ENCODE results near the gene ARHGEF28.

The ARHGEF28 gene

DNA sequence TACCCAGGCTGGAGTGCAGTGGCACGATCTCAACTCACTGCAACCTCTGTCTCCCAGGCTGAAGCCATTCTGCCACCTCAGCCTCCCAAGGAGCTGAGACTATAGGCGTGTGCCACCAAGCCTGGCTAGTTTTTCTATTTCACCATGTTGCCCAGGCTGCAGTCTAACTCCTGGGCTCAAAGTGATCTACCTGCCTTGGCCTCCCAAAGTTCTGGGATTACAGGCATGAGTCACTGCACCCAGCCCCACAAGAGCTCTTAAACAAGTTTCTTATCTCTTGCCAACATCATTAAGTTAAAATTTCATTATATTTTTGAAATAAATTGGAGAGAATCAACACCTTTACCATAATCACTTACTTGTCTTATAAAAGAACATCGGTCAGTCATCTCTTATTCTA is 280.3 kb downstream of the ARHGEF28 start:
- no peak for DNase-seq (ENCODE audit: low spot score)

DNA sequence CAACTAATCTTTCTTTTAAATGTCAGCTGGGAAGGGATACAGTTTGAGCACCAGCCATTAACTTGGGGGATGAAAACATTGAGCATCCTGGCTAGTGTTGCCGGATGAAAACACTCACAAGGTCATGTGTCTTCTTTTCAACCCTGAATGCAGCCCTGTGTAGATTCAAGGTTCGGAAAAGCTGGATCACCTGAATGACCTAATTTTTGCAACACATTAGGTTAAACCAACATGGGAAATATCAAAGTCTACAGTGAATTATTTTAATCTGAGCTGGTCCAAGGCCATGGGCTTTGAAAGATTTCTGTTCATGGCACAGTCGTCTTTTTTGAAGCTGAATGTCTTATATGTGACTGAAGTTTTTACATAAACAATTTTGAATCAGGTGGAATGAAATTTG is 281.2 kb downstream of the ARHGEF28 start:
- no peak for DNase-seq (ENCODE audit: low spot score)

DNA sequence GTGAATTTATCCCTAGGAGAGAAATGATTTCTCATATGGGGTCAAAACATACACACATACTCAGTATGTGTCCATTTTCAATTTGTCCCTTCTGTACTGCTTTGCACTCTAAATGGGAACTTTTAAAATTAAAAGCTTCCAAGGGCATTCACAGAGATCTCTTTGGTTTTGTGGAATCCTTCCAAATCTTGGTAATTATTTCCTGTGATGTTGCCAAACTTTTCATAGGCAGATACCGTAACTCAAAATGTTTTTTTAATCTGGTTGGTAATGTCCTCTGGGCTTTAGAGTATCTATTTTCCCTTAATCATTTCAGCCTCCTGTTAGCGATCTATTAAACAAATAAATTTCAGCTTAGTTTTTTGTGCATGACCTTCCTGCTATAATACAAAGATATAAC is 282.4 kb downstream of the ARHGEF28 start:
- no peak for DNase-seq (ENCODE audit: low spot score)

DNA sequence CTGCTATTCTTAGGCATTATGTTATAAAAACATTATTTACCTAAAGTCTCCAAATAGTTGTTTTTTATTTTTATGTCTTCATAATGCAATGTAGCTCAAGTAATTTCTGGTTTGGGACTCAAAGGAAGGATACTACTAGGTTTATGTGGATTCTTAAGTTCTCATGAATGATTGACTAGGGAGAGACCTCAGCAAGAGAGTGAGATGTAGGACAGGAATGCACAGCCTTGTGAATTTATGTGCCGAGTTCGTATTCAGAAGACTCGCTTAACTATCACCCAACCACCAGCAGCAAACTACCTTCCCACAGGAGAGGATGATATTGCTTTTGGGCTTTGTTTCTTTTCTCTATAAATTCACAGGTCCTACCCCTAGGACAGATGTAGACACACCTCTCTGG is 282.9 kb downstream of the ARHGEF28 start:
- no peak for DNase-seq (ENCODE audit: low spot score)

DNA sequence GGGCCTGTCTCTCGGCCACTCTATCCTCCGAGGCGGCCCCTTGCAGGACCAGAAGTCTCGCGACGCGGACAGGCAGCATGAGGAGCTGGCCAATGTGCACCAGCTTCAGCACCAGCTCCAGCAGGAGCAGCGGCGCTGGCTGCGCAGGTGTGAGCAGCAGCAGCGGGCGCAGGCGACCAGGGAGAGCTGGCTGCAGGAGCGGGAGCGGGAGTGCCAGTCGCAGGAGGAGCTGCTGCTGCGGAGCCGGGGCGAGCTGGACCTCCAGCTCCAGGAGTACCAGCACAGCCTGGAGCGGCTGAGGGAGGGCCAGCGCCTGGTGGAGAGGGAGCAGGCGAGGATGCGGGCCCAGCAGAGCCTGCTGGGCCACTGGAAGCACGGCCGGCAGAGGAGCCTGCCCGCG is 283.5 kb downstream of the ARHGEF28 start:
- no peak for DNase-seq (ENCODE audit: low spot score)

GRCh38 chr5:73911761-73912393 is 285.9 kb downstream of the ARHGEF28 start:
- DNase-seq (ENCODE audit: low spot score): no peak

- DNase-seq (ENCODE audit: low spot score): no peak
These were observed 286.9 kb downstream of the ARHGEF28 start for GRCh38 chr5:73912821-73913271.

- DNase-seq (ENCODE audit: low spot score): no peak
These were observed 288.0 kb downstream of the ARHGEF28 start for GRCh38 chr5:73913971-73914370.

- DNase-seq (ENCODE audit: low spot score): no peak
These were observed 289.3 kb downstream of the ARHGEF28 start for GRCh38 chr5:73915345-73915744.

GRCh38 chr5:73917433-73917832 is 291.4 kb downstream of the ARHGEF28 start:
- DNase-seq (ENCODE audit: low spot score): no peak

DNA sequence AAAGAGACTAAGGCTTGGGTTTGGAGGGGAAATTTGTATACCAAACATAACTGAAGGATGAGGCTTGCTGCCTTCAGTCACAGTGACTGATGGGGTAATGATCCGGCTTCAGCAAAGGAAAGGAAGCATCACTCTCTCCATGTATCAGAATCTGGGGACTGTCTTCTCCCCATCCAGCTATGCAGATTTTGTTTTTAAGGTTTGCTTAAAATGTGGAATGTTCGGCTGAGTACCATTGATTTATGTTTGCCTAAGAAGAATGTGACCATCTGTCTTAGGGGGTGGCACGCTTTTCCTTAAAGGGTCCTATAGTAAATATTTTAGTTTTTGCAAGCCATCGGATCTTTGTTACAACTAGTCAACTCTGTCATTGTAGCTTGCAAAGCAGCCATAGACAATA is 291.9 kb downstream of the ARHGEF28 start:
- DNase-seq (ENCODE audit: low spot score): no peak

DNA sequence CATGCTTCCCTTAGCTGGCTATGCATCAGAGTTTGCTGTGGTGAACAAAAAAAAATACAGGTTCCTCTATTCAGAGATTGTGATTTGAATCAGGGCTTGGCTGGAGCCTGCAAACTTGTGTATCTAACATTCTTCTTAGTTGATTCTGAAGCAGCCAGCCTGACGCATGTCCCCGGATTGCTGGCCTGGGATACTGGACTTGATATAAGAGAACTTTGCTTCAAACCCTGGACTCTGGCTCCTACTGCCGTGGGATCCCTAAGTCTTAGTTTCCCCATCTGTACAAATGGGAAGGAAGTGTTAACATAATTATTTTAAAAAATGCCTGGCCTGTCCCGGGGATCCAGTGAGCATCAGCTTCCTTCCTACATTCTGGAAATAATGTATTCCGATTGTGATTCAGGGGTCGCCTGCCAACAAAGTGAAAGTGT is 292.8 kb downstream of the ARHGEF28 start:
- peak; percentile 17 for DNase-seq (ENCODE audit: low spot score)

DNA sequence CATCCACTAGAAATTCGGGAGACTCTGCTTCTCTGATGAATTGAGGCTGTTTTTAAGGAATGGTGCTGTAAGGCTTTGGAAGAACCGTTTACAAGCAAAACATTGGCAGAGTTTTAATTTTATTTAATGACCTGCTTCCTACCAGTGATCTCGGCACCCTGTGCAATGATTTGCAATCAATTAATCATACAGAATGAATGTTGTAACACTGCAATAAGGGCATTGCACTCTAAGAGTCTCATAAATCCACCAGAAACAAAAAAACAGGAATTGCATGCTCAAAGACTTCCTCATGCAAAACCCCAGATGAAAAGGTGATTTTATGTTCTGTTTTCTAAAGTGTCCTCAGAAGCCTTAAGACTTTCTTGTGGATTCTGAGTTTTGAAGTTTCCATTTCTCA is 295.7 kb downstream of the ARHGEF28 start:
- DNase-seq (ENCODE audit: low spot score): no peak

GRCh38 chr5:73922224-73922623 is 296.2 kb downstream of the ARHGEF28 start:
- DNase-seq (ENCODE audit: low spot score): no peak

DNA sequence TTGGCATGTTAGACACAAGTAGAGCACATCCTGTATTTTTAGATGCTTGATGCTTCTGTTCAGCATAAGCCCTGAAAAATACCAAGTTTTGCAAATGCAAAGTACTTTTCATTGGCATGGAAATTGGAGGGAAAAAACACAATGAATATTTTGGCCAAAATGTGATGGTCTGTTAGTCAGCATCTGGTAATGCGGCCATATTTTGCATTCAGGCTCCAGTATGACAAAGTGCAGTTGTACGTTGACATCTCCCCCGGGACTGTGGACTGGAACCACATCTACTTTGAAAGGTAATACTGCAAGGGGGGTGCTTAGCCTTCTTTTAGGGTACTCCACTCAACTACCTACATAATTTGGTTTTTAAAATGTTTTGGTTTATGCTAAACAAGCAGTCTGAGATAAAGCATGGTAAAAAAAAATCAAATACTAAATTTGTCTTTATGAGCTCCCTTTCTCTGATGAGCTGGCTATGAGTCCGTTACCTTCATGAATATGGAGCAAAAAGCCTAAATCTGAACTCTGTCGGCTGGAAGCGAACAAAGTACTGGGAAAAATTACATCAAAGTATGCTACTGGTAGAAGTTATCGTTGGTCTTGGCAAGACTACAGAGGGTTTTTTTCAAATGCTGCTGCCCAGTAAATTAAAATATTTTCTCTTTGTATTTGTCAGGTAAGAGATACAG is 297.0 kb downstream of the ARHGEF28 start:
- no peak for DNase-seq (ENCODE audit: low spot score)

DNA sequence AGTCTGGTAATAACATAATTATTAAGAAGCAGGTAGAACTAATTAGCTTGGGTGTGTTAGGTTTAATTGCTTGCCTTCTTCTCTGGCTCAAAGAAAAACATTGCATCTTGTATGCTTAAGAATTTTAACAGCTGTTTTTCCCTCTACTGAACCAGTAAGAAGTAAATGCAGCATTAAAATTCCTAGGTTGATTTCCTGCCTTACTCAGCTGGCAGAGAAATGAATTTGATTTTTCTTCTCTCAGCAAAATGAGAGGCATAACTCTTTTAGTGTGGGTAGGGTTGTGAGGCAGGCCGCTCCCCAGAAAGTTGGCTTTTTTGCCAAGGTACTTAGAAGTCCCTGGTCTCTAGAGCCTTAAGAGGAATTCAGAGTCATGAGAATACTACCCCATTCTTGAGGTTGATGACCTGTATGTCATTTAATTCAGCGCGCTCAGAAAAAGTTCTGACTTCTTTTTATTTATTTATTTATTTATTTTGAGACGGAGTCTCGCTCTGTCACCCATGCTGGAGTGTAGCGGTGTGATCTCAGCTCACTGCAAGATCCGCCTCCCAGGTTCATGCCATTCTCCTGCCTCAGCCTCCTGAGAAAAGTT is 302.6 kb downstream of the ARHGEF28 start:
- DNase-seq (ENCODE audit: low spot score): no peak

DNA sequence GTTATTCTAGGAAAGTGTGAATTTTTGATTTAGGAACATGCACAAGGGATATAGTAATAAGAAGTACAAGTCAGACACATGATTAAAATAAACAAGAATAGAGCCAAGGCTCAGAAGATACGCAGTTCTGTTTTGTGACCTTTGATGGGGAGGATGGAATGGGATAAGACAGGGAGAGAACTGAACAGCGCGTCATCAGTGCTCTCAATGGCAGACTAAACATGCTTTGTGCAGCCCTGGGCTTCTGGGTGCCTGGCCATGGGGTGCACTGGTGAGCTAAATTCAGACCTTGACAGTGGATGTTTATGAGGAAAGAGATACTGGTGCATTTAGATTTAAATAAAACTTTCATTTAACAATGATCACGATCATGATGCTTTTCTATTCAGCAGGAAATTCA is 309.7 kb downstream of the ARHGEF28 start:
- DNase-seq (ENCODE audit: low spot score): no peak

DNA sequence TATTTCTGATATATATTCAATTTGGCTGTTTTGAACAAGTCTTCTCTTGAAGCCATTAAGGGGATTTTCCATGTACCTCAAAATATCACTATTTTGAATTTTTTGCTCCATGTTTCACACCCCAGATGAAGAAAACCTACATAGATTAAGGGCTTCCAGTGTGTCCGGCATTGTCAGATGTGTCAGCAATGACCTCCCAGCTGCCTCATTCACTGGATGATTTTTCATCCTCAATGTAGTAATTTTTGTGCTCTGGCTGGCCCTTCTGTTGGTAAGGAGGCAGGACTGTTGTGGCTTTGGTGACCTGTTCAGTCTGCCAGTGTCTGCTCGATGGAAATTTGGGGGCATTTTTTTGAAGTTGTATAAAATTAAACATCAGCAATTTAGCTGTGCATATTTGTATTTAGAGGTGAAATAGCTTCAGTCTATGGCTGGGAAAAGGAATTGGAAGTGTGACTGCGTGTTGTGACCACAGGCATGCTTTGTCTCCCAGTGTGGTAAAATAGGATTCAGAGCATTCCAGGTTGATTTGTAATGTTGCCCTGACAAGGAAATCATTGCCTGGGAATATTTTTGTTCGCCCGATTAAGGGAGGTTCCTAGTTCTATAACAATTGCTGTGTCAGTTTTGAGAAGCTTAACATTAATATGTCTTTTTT is 312.4 kb downstream of the ARHGEF28 start:
- no peak for DNase-seq (ENCODE audit: low spot score)

GRCh38 chr5:73938938-73939320 is 312.9 kb downstream of the ARHGEF28 start:
- DNase-seq (ENCODE audit: low spot score): no peak

GRCh38 chr5:73939557-73939956 is 313.6 kb downstream of the ARHGEF28 start:
- DNase-seq (ENCODE audit: low spot score): no peak

GRCh38 chr5:73940026-73940425 is 314.0 kb downstream of the ARHGEF28 start:
- no peak for DNase-seq (ENCODE audit: low spot score)

DNA sequence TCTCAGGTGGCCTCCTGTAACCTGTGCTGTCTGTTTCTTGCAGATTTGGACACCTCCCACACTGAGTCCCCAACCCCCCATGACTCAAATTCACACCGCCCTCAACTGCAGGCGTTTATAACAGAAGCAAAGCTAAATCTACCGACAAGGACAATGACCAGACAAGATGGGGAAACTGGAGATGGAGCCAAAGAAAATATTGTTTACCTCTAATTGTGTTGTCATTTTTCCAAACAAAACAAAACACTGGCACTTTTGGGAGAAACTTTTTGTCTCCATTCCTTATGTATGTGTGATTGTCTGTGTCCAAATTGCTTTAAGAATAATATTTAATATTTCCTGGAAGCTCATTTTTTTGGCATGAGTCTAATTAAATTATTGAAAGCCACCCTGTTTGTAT is 314.8 kb downstream of the ARHGEF28 start:
- DNase-seq (ENCODE audit: low spot score): no peak

- DNase-seq (ENCODE audit: low spot score): no peak
These were observed 316.8 kb downstream of the ARHGEF28 start for GRCh38 chr5:73942783-73943182.
